GM18508 (cell line): ENCODE results near the gene RRAS2.

Source experiments
- ATAC-seq: cut with Tn5 transposase; IDR thresholded peaks from one replicate; pipeline ENCODE4 v1.9.1; 2021; ENCODE audit warnings: moderate number of reproducible peaks; ENCODE audit not compliant: insufficient read depth, unreplicated experiment

RRAS2 gene

DNA sequence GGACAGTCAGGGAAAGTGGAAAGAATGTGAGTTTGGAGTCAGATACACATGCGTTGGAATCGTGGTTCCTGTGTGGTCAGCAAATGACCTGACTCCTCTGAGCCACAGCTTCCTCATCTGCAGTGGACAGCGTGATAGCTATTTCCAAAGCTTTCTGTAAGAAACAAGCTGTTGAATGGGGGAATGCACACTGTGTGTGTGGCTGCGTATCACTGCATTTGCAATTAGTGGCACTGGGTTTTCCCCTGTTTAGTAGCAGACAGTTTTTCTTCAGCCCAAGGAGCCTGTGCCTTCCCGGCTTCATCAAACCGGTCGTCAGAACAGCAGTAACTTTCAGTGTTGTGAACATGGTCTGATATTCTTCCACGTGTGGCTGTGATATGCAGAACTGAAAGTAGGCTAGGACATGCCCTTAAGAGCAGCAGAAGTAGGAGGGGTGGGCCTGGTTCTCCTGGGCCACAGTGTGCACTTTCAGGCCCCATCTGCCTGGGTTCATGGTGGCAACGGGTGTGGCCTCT lies 121.5 kb downstream of the RRAS2 start:
- ATAC-seq = peak; percentile 96

GRCh38 chr11:14235701-14236100 lies 123.3 kb downstream of the RRAS2 start:
- no peak for ATAC-seq

DNA sequence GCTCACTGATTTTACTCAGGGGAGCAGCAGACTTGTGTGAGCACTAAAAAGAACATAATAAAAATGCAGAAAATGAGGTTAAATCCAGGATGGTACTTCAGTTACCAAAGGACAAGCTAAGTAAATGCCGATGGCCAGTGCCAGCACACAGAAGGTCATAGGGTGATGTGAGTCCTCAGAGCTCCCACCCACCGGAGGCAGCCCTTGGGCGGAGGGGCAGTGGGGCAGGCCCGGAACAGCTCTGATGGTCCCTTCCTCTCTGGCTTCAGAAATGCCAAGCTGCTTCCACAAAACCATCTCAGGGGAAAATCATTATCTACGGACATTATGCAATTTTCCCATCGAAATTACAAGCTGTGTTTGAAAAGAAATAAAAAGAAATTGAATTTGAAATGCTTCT lies 124.5 kb downstream of the RRAS2 start:
- no peak for ATAC-seq

GRCh38 chr11:14232652-14233051 lies 126.3 kb downstream of the RRAS2 start:
- no peak for ATAC-seq

GRCh38 chr11:14230407-14230806 lies 128.6 kb downstream of the RRAS2 start:
- ATAC-seq = no peak

- ATAC-seq = no peak
Measured at GRCh38 chr11:14229472-14229871, 129.5 kb downstream of the RRAS2 start.

GRCh38 chr11:14228356-14228755 lies 130.6 kb downstream of the RRAS2 start:
- no peak for ATAC-seq
